Type B pancreatic cell (in vitro differentiated cells): ENCODE measurements around the gene TGFBR3. TPM values are rescaled to one million over a fixed set of nuclear protein-coding genes. Genes with fewer than 3 reads are reported as not detected.
A peak's percentile ranks its signal among the peaks of the same experiment; 100 is the strongest.

Experiments
- DNase-seq: peaks from one replicate; pipeline ENCODE4 v3.0.0; 2021; ENCODE audit warnings: mixed read lengths; ENCODE audit not compliant: unreplicated experiment; ENCODE audit errors: extremely low spot score
- H3K27ac Mint-ChIP-seq: 2 replicates; pipeline ENCODE4 v1.8.0; 2021; ENCODE audit warnings: mild to moderate bottlenecking, mixed read lengths
- H3K27me3 Mint-ChIP-seq: 2 replicates; pipeline ENCODE4 v1.8.0; 2021; ENCODE audit warnings: mixed read lengths
- H3K36me3 Mint-ChIP-seq: 2 replicates; pipeline ENCODE4 v1.8.0; 2021; ENCODE audit warnings: mixed read lengths
- H3K4me1 Mint-ChIP-seq: one replicate; pipeline ENCODE4 v1.8.0; 2021; ENCODE audit warnings: mixed read lengths; ENCODE audit not compliant: unreplicated experiment
- H3K4me3 Mint-ChIP-seq: 2 replicates; pipeline ENCODE4 v1.8.0; 2021; ENCODE audit warnings: mild to moderate bottlenecking, mixed read lengths
- H3K9me3 Mint-ChIP-seq: 2 replicates; pipeline ENCODE4 v1.8.0; 2021; ENCODE audit warnings: mixed read lengths
- total RNA-seq: library from RNA; stranded (reverse); gene quantifications from 2 replicates; pipeline ENCODE4 v1.2.1, GENCODE V29; 2021; ENCODE audit warnings: low replicate concordance
- TF ChIP-seq, protein P1 (sequence below): fragments of 200-600 bp; sonication (generic); conservative IDR thresholded peaks from 2 replicates; pipeline ENCODE4 v1.5.0; 2021; ENCODE audit warnings: antibody characterized with exemption, mild to moderate bottlenecking

The TGFBR3 gene
- total RNA-seq, 1 donor from 2014 or later: 33.5 TPM

GRCh38 chr1:91640877-91641526 is 244.9 kb downstream of the TGFBR3 start:
- DNase-seq: no peak
- Mint-ChIP-seq H3K27ac (no peak overlapping the region), H3K36me3 (no peaks in the 10 kb centered on the region), H3K4me3 (no peak overlapping the region), H3K27me3 (no peaks in the 10 kb centered on the region), H3K9me3 (no peaks in the 10 kb centered on the region), H3K4me1 (no peaks in the 10 kb centered on the region)
- TF ChIP-seq, protein P1, sequence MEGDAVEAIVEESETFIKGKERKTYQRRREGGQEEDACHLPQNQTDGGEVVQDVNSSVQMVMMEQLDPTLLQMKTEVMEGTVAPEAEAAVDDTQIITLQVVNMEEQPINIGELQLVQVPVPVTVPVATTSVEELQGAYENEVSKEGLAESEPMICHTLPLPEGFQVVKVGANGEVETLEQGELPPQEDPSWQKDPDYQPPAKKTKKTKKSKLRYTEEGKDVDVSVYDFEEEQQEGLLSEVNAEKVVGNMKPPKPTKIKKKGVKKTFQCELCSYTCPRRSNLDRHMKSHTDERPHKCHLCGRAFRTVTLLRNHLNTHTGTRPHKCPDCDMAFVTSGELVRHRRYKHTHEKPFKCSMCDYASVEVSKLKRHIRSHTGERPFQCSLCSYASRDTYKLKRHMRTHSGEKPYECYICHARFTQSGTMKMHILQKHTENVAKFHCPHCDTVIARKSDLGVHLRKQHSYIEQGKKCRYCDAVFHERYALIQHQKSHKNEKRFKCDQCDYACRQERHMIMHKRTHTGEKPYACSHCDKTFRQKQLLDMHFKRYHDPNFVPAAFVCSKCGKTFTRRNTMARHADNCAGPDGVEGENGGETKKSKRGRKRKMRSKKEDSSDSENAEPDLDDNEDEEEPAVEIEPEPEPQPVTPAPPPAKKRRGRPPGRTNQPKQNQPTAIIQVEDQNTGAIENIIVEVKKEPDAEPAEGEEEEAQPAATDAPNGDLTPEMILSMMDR: no peak

GRCh38 chr1:91637539-91637994 is 248.4 kb downstream of the TGFBR3 start:
- H3K36me3 Mint-ChIP-seq: no peaks in the 10 kb centered on the region
- no peaks in the 10 kb centered on the region for H3K9me3 Mint-ChIP-seq
- TF ChIP-seq, protein P1: no peak
- H3K27me3 Mint-ChIP-seq: no peaks in the 10 kb centered on the region
- no peaks in the 10 kb centered on the region for H3K4me1 Mint-ChIP-seq
- no peak overlapping the region for H3K27ac Mint-ChIP-seq
- no peak for DNase-seq
- H3K4me3 Mint-ChIP-seq: peak overlapping the region; percentile 31

- Mint-ChIP-seq H3K36me3 (no peaks in the 10 kb centered on the region), H3K4me1 (no peaks in the 10 kb centered on the region), H3K4me3 (no peak overlapping the region), H3K9me3 (no peaks in the 10 kb centered on the region), H3K27me3 (no peaks in the 10 kb centered on the region), H3K27ac (no peak overlapping the region)
- TF ChIP-seq, protein P1: no peak
- no peak for DNase-seq
Observed at GRCh38 chr1:91635763-91636162, 250.2 kb downstream of the TGFBR3 start.

- H3K4me3 Mint-ChIP-seq: no peak overlapping the region
- H3K4me1 Mint-ChIP-seq: no peaks in the 10 kb centered on the region
- TF ChIP-seq, protein P1: no peak
- H3K36me3 Mint-ChIP-seq: no peaks in the 10 kb centered on the region
- no peak for DNase-seq
- H3K27ac Mint-ChIP-seq: no peak overlapping the region
- no peaks in the 10 kb centered on the region for H3K9me3 Mint-ChIP-seq
- no peaks in the 10 kb centered on the region for H3K27me3 Mint-ChIP-seq
Observed at GRCh38 chr1:91633438-91633837, 252.5 kb downstream of the TGFBR3 start.

DNA sequence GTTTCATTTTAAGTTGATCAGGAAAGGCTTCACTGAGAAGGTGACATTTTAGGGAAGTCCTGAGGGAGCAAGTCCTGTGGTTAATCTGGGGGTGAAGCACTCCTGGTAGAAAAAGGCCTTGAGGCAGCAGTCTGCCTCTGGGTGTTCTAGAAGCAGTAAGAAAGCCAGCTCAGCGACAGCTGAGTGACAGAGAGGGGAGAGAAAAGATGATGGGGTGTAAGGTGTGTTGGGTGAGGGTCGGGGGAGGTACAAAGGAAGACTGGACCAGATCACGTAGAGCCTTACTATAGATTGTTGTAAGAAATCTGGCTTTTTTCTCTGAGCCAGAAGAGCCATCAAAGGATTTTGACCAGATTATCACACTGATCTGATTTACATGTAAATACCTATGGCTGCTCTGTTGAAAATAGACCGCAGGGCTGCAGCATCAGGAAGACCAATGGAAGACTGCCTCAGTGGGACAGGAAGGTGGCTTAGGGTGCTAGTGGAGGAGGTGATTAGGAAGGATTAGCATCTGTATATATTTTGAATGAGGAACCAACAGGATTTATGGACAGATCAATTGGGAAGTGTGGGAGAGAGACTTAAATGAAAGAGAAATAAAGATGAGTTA is 254.1 kb downstream of the TGFBR3 start:
- no peaks in the 10 kb centered on the region for H3K4me1 Mint-ChIP-seq
- H3K27ac Mint-ChIP-seq: no peak overlapping the region
- H3K36me3 Mint-ChIP-seq: no peaks in the 10 kb centered on the region
- H3K9me3 Mint-ChIP-seq: no peaks in the 10 kb centered on the region
- H3K27me3 Mint-ChIP-seq: no peaks in the 10 kb centered on the region
- no peak overlapping the region for H3K4me3 Mint-ChIP-seq
- no peak for DNase-seq
- TF ChIP-seq, protein P1: no peak
